K562 (cell line): Measurements from ENCODE around the gene IL1RL1. TPM values are rescaled to one million over a fixed set of nuclear protein-coding genes. Genes with fewer than 3 reads are reported as not detected.

Experiments used
- ATAC-seq: fragments of 200-7000 bp; cut with Tn5 transposase; 3 replicates; pipeline ENCODE4 v1.9.1; 2020; ENCODE audit warnings: moderate library complexity
- BruUV-seq: library from RNA; stranded (reverse); fragments of 400-500 nt; replicated peaks from 2 replicates; lab custom pipeline; 2021; lab: Mats Ljungman, UMichigan
- CTCF ChIA-PET: fragments of 300-600 bp; formaldehyde crosslinking; extraction: SDS; loops from one replicate; lab custom pipeline; 2021; ENCODE audit warnings: low intra/inter-chr PET ratio; lab: Yijun Ruan, JAX
- POLR2A ChIA-PET: fragments of 300-600, 350-650 bp; sonication (Branson Sonifier 250); formaldehyde crosslinking; extraction: SDS; loops from one replicate; lab custom pipeline; 2021; ENCODE audit warnings: antibody characterized with exemption, inconsistent platforms; lab: Yijun Ruan, JAX
- DNase-seq, 4 experiments: peaks; one replicate each; pipeline versions ENCODE4 v3.0.0 to v3.0.0-alpha.2; 2011 to 2018; ENCODE audit warnings: low spot score in 3 of 4, mixed read lengths in 3 of 4; ENCODE audit errors: extremely low read depth in 1 of 4
- FAIRE-seq: peaks from 2 replicates; lab custom pipeline; 2011; peaks lifted over from hg19 to GRCh38; lab: Jason Lieb, UNC
- H2AFZ ChIP-seq: 2 replicates; pipeline ENCODE4 v1.6.0; 2011; ENCODE audit warnings: low read depth, low read length, control low read depth, inconsistent platforms
- H3K27ac ChIP-seq: fragments of 200-600 bp; 3 replicates; pipeline ENCODE4 v1.8.0; 2011; ENCODE audit warnings: low read depth, mild to moderate bottlenecking, control low read depth, inconsistent platforms, low read length, moderate library complexity, mixed read lengths; ENCODE audit errors: extremely low read depth
- H3K27me3 ChIP-seq, 2 experiments: fragments of 300-600 bp in 1 of 2; 2 replicates in 1 of 2; 3 replicates in 1 of 2; pipeline versions ENCODE4 v1.6.0 to v1.8.0; 2011; ENCODE audit warnings: inconsistent platforms in 2 of 2, low read length in 2 of 2, mild to moderate bottlenecking in 1 of 2, mixed read lengths in 1 of 2, moderate library complexity in 1 of 2; ENCODE audit not compliant: control insufficient read depth in 2 of 2, insufficient read depth in 2 of 2
- H3K36me3 ChIP-seq: fragments of 300-600 bp; 3 replicates; pipeline ENCODE4 v1.8.0; 2011; ENCODE audit warnings: mild to moderate bottlenecking, low read length, inconsistent platforms; ENCODE audit not compliant: control insufficient read depth, insufficient read depth
- H3K4me1 ChIP-seq, 2 experiments: fragments of 200-600 bp in 1 of 2; replicated peaks in 1 of 2; 2 replicates in 1 of 2; 3 replicates in 1 of 2; pipeline versions ENCODE4 v1.5.1 to v1.8.0; 2011; ENCODE audit warnings: inconsistent platforms in 2 of 2, low read length in 2 of 2, mild to moderate bottlenecking in 1 of 2, mixed read lengths in 1 of 2, moderate library complexity in 1 of 2; ENCODE audit not compliant: control insufficient read depth in 2 of 2, insufficient read depth in 2 of 2
- H3K4me2 ChIP-seq: 2 replicates; pipeline ENCODE4 v1.6.1; 2011; ENCODE audit warnings: low read length, control low read depth, inconsistent platforms, mixed read lengths; ENCODE audit not compliant: insufficient read depth
- H3K4me3 ChIP-seq: fragments of 200-600 bp; sonication (generic), shearing (Covaris generic); 2 replicates; pipeline ENCODE4 v1.5.1; 2016; ENCODE audit warnings: control low read depth, inconsistent platforms
- H3K79me2 ChIP-seq: fragments of 200-600 bp; 3 replicates; pipeline ENCODE4 v1.8.0; 2011; ENCODE audit warnings: low read length, inconsistent platforms; ENCODE audit not compliant: control insufficient read depth, insufficient read depth
- H3K9ac ChIP-seq, 2 experiments: 2 replicates each; pipeline versions ENCODE4 v1.6.0 to v1.6.1; 2011; ENCODE audit warnings: low read depth in 2 of 2, low read length in 2 of 2, control low read depth in 1 of 2, inconsistent platforms in 1 of 2, mild to moderate bottlenecking in 1 of 2, mixed read lengths in 1 of 2; ENCODE audit not compliant: insufficient read depth in 1 of 2
- H3K9me1 ChIP-seq: one replicate; pipeline ENCODE4 v1.6.0; 2011; ENCODE audit warnings: inconsistent platforms, mild to moderate bottlenecking, low read length, moderate library complexity; ENCODE audit not compliant: control insufficient read depth, insufficient read depth
- H3K9me3 ChIP-seq: replicated peaks from 2 replicates; pipeline ENCODE4 v1.5.1; 2011; ENCODE audit warnings: low read depth, low read length, inconsistent platforms; ENCODE audit not compliant: control insufficient read depth, insufficient read depth
- H4K20me1 ChIP-seq: replicated peaks from 2 replicates; pipeline ENCODE4 v1.6.1; 2011; ENCODE audit warnings: low read length, inconsistent platforms, mixed read lengths; ENCODE audit not compliant: control insufficient read depth, insufficient read depth
- EP300 ChIP-seq: IDR thresholded peaks from 2 replicates; pipeline ENCODE4 v1.6.1; 2012; ENCODE audit warnings: low read length, improper control_type of control experiment
- FOXA1 ChIP-seq: fragments of 450-650 bp; IDR thresholded peaks from 2 replicates; pipeline ENCODE4 v1.6.1; 2016; ENCODE audit warnings: mild to moderate bottlenecking, borderline replicate concordance
- KDM4B ChIP-seq, 2 experiments: fragments of 450-650 bp in 1 of 2; sonication (generic) in 1 of 2; IDR thresholded peaks; 2 replicates each; pipeline ENCODE4 v1.6.1; 2016 to 2017; ENCODE audit warnings: borderline replicate concordance in 2 of 2, antibody characterized with exemption in 1 of 2, low read depth in 1 of 2, mild to moderate bottlenecking in 1 of 2
- SAFB2 ChIP-seq: fragments of 200-400 bp; formaldehyde crosslinking; IDR thresholded peaks from 2 replicates; pipeline ENCODE4 v1.6.1; 2018; ENCODE audit warnings: borderline replicate concordance, low read length, low read depth, moderate library complexity; ENCODE audit not compliant: severe bottlenecking
- TOE1 ChIP-seq, 2 experiments: fragments of 450-650 bp in 1 of 2; sonication (generic) in 1 of 2; formaldehyde crosslinking in 1 of 2; IDR thresholded peaks; 2 replicates each; pipeline versions ENCODE4 v1.7.1 to v1.8.0; 2016 to 2022; ENCODE audit warnings: borderline replicate concordance in 2 of 2, mild to moderate bottlenecking in 2 of 2, antibody characterized with exemption in 1 of 2, inconsistent platforms in 1 of 2, low read depth in 1 of 2, missing genetic modification reagents in 1 of 2, moderate library complexity in 1 of 2
- WHSC1 ChIP-seq: IDR thresholded peaks from one replicate; pipeline ENCODE4 v1.6.1; 2012; ENCODE audit warnings: low read length, control low read depth, inconsistent platforms
- in situ Hi-C: fragments of 300-500 bp; cut with MboI; formaldehyde crosslinking; loops from 4 replicates; pipeline ENCODE4 v1.15.0; 2018; ENCODE audit warnings: inconsistent platforms, mixed read lengths
- intact Hi-C: fragments of 100-400 bp; cut with micrococcal nuclease; formaldehyde crosslinking; loops from 2 replicates; pipeline ENCODE4 v1.14.2; 2022
- polyA plus RNA-seq, 8 experiments: library from polyadenylated mRNA; depleted of rRNA in 4 of 8; stranded (reverse) in 5 of 8; unstranded in 3 of 8; fragments of >200 nt; fragmentation: Nextera tagmentation in 2 of 8; fragmentation: Illumina TruSeq in 1 of 8; extraction: Ambion mirVana in 2 of 8; extraction: Trizol in 1 of 8; gene quantifications; 2 replicates each; pipeline versions ENCODE4 v1.2.1 to v1.2.3, GENCODE V29; 2011 to 2014; ENCODE audit warnings: inconsistent platforms in 1 of 8, missing spikeins in 1 of 8
- total RNA-seq, 7 experiments: library from RNA; depleted of rRNA in 6 of 7; stranded (reverse); fragments of >200 nt in 6 of 7; fragmentation: Illumina TruSeq in 2 of 7; extraction: Trizol in 2 of 7; gene quantifications; 2 replicates each; pipeline versions ENCODE4 v1.2.1 to v1.2.3, GENCODE V29; 2011 to 2021; ENCODE audit warnings: low replicate concordance in 1 of 7
- TF ChIP-seq, protein P1 (sequence below): sonication (generic); formaldehyde crosslinking; IDR thresholded peaks from 2 replicates; pipeline ENCODE4 v1.8.1; 2023; ENCODE audit warnings: missing genetic modification reagents, mild to moderate bottlenecking, borderline replicate concordance
- TF ChIP-seq, protein P2 (sequence below): fragments of 250-450 bp; sonication (Bioruptor Pico); IDR thresholded peaks from 2 replicates; pipeline ENCODE4 v1.5.0; 2021
- TF ChIP-seq, protein P3 (sequence below): sonication (generic); formaldehyde crosslinking; IDR thresholded peaks from 2 replicates; pipeline ENCODE4 v1.8.1; 2023; ENCODE audit warnings: mild to moderate bottlenecking, missing genetic modification reagents

The IL1RL1 gene
- total and polyA plus RNA-seq, 9 of the 15 experiments (the other 6 are each of a cell fraction or from before 2014, with no cell fraction given) = 0.06 to 3.3 (median 0.59) TPM

DNA sequence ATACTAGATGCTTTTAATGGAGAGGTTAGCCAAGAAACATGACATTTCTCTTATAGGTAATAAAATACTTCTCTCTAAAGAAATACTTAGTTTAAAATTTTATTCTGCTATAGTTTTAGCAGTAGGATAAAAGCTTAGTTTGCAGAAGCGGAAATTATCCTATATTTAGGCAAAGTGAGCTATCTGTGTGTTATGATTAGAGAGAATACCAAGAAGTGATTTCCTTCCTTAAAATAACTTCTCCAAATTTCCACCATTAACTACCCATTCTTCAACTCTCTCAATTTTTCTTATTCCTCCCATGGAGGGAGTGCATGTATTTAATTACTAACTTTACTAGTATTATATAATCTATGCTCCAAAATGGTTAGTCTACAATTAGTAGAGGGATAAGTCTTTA, 15.8 kb upstream of the IL1RL1 start (continued):
- TF ChIP-seq, protein P1, sequence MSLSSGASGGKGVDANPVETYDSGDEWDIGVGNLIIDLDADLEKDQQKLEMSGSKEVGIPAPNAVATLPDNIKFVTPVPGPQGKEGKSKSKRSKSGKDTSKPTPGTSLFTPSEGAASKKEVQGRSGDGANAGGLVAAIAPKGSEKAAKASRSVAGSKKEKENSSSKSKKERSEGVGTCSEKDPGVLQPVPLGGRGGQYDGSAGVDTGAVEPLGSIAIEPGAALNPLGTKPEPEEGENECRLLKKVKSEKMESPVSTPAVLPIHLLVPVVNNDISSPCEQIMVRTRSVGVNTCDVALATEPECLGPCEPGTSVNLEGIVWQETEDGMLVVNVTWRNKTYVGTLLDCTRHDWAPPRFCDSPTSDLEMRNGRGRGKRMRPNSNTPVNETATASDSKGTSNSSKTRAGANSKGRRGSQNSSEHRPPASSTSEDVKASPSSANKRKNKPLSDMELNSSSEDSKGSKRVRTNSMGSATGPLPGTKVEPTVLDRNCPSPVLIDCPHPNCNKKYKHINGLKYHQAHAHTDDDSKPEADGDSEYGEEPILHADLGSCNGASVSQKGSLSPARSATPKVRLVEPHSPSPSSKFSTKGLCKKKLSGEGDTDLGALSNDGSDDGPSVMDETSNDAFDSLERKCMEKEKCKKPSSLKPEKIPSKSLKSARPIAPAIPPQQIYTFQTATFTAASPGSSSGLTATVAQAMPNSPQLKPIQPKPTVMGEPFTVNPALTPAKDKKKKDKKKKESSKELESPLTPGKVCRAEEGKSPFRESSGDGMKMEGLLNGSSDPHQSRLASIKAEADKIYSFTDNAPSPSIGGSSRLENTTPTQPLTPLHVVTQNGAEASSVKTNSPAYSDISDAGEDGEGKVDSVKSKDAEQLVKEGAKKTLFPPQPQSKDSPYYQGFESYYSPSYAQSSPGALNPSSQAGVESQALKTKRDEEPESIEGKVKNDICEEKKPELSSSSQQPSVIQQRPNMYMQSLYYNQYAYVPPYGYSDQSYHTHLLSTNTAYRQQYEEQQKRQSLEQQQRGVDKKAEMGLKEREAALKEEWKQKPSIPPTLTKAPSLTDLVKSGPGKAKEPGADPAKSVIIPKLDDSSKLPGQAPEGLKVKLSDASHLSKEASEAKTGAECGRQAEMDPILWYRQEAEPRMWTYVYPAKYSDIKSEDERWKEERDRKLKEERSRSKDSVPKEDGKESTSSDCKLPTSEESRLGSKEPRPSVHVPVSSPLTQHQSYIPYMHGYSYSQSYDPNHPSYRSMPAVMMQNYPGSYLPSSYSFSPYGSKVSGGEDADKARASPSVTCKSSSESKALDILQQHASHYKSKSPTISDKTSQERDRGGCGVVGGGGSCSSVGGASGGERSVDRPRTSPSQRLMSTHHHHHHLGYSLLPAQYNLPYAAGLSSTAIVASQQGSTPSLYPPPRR (CRISPR knock-in tag) = no peak
- TF ChIP-seq FOXA1 = no peak
- TF ChIP-seq SAFB2 = no peak

DNA sequence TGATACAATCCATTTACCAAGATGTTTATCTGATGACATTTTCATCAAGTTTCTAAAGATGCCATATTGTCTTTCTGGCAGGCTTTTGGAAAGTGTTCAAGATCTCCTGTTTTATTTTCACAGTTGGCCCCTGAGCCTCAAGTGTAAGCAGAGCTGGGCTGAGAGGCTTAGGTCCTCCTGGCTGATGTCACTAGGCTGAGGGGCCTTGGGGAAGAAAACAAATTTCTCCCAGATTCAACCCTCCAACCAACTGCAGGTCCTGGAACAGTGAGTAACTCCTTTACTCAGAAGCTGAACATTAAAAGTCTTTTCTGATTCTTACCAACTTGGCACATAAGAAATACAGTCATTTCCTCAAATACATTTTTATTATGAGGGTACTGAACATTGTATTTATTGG, 14.9 kb upstream of the IL1RL1 start:
- no peak overlapping the region for H3K9ac ChIP-seq
- no peaks in the 10 kb centered on the region for H3K36me3 ChIP-seq
- no peak overlapping the region for H2AFZ ChIP-seq
- CTCF ChIA-PET = no interaction called here
- H3K9me1 ChIP-seq = no peaks in the 10 kb centered on the region
- DNase-seq = no peak
- TF ChIP-seq TOE1 (IDR thresholded peaks at IDR 0.05; ENCODE audit: borderline replicate concordance) (no peak), TOE1 (CRISPR knock-in tag; IDR thresholded peaks at IDR 0.05; ENCODE audit: borderline replicate concordance, low read depth) (no peak), WHSC1 (no peak), EP300 (no peak), KDM4B (IDR thresholded peaks at IDR 0.05; ENCODE audit: borderline replicate concordance in 2 of 2, low read depth in 1 of 2) (no peak)
- TF ChIP-seq, protein P2, sequence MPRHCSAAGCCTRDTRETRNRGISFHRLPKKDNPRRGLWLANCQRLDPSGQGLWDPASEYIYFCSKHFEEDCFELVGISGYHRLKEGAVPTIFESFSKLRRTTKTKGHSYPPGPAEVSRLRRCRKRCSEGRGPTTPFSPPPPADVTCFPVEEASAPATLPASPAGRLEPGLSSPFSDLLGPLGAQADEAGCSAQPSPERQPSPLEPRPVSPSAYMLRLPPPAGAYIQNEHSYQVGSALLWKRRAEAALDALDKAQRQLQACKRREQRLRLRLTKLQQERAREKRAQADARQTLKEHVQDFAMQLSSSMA (CRISPR knock-in tag) = no peak
- TF ChIP-seq, protein P3, sequence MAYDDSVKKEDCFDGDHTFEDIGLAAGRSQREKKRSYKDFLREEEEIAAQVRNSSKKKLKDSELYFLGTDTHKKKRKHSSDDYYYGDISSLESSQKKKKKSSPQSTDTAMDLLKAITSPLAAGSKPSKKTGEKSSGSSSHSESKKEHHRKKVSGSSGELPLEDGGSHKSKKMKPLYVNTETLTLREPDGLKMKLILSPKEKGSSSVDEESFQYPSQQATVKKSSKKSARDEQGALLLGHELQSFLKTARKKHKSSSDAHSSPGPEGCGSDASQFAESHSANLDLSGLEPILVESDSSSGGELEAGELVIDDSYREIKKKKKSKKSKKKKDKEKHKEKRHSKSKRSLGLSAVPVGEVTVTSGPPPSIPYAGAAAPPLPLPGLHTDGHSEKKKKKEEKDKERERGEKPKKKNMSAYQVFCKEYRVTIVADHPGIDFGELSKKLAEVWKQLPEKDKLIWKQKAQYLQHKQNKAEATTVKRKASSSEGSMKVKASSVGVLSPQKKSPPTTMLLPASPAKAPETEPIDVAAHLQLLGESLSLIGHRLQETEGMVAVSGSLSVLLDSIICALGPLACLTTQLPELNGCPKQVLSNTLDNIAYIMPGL (CRISPR knock-in tag) = no peak
- no peak for FAIRE-seq
- H3K9me3 ChIP-seq = no peaks in the 10 kb centered on the region
- intact Hi-C loops = no loop called here
- H3K27ac ChIP-seq = no peak overlapping the region
- no TSS peak for BruUV-seq
- no peak overlapping the region for H3K4me3 ChIP-seq
- no peaks in the 10 kb centered on the region for H3K79me2 ChIP-seq
- no peak overlapping the region for H3K4me2 ChIP-seq
- no peak for ATAC-seq
- in situ Hi-C loops = no loop called here
- POLR2A ChIA-PET = no interaction called here
- no peaks in the 10 kb centered on the region; a peak in 1 of 5 replicates for H3K4me1 ChIP-seq
- no peaks in the 10 kb centered on the region; a peak in 1 of 5 replicates for H3K27me3 ChIP-seq
- no peaks in the 10 kb centered on the region for H4K20me1 ChIP-seq
